Non-pigmented ciliary epithelial cell (primary cell): ENCODE measurements around the gene GLRB.
"Not testable (repeated sequence)": the region's sequence is repeated elsewhere in the genome, so short reads cannot be mapped to it uniquely, and the experiment has no call there.

Experiments
- DNase-seq: peaks from one replicate; pipeline ENCODE4 v3.0.0-alpha.2; 2010; ENCODE audit warnings: low read depth

Gene GLRB

GRCh38 chr4:157075811-157076577, at the start of gene GLRB:
Gene GLRB (plus strand): TSS chr4:157076150. CDS start chr4:157078025, 1,875 bp downstream.
- DNase-seq: no peak

- DNase-seq: no peak
Measured at GRCh38 chr4:157035471-157035870, 40.5 kb upstream of the GLRB start.

DNA sequence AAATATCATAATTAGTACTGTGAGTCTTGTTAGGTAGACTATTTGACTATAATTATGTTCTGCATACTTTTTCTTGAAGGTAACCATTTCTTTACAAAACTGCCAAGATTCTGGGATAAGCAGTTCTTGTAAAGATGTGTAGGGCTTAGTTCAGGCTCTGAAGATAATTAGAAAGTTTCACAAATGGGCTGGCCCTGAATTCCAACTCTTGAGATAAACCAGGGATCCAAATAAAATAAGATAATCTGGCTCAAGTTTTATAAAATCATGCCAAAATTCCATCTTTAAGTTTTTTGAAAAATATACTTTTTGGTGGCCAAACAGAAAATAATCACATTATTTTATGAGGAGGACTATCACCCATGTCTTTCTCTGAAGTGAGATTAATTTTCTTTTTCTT, 35.5 kb upstream of the GLRB start:
- no peak for DNase-seq

GRCh38 chr4:157043131-157043530, 32.8 kb upstream of the GLRB start:
- no peak for DNase-seq

GRCh38 chr4:157045507-157046127, 30.3 kb upstream of the GLRB start:
- DNase-seq: peak; percentile 45

DNA sequence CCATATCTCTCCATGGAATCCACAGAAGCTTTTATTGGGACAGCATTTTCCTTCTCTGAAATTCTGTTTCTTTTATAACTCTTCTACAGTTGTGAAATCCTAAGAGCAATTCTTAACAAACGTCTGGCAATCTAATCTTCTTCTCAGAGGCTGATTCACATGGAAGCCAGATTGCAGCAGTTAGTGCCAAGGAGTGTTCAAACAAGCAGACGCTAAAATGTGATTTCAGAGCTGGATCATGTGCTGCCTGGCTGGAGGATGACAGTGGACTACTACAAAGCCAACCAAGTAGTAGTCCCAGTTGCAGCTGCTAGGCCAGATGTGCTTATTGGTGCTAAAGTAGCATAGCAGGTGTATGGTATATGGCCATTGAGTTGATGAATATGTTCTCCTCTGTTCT, 27.7 kb upstream of the GLRB start:
- DNase-seq: peak; percentile 24

DNA sequence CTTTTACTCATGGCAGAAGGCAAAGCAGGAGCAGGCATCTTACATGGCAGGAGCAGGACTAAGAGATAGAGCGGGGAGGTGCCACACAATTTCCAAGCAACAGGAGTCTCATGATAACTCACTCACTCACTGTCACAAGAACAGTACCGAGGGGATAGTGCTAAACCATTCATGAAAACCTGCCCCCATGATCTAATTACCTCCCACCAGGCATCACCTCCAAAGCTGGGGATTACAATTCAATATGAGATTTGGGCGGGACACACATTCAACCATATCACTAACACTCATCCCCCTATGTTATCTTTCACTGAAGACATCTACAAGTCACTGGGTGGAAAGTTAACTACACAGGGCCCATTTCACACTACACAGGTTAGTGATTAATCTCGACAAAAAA, 25.4 kb upstream of the GLRB start:
- no peak for DNase-seq

DNA sequence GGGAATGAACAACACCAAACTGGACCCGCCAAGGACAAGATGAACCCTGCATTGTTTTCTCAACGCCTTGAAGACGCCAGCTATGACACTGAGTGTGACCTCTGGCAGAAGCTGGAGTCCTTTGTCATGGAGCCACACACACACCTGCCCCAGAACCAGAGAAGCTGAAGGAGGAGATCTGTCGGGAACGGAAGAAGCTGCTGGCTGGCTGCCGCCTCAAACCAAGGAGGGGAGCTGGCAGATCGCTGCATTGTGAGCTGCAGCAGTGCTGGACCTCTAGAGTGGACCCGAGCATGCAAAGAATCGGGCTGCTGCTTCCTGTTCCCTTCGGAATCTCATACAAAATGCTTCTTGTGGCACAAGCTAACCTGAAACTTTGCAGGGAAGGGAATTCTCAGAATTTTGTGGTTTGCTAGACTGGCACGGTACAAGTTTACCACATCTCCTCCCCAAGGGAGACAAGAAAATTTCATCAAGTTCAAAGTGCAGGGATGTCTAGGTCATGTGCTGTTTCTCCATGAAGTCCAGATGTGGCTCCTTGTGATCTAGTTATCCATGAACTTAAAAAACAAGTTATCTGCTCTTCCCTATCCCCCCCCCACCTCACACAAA, 23.4 kb upstream of the GLRB start:
- no peak for DNase-seq

GRCh38 chr4:157057218-157057617, 18.7 kb upstream of the GLRB start:
- no peak for DNase-seq

- not testable (repeated sequence) for DNase-seq
Measured at GRCh38 chr4:157058899-157059298, 17.1 kb upstream of the GLRB start.

DNA sequence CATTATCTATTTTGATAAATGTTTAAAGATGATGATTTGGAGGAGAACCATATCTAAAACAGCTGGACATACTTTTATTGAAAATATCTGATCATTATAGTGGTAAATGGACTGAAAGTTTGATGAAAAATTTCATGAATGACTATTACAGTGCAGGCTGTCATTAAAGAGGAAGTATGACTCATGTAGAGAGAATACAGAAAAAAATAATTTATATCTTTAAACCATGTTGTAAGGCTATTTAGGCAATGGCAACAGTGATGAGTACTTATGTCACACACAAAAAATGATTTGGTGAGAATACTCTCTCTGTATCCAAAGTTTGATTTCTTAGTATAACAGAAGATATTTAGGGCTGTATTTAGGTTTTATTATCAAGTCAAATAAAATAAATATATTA, 3.9 kb upstream of the GLRB start:
- DNase-seq: peak; percentile 14

DNA sequence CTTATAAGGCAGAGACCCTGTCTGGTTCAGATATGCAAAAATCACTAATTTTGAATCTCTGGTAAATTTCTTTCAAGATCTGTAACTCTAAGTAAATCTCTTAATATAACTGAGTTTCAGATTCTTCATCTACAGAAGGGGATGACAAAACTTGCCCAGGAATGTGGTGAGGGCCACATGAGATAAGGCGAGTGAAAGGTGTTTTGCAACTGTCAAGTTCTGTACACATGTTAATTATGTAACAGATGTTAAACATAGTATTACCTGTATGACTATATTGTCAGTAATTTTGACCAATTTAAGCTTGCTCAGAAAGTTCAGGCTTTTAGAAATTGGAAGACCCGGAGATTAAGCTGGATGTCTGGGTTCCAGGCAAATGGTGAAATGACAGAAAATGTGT, 549 bp upstream of the GLRB start:
- no peak for DNase-seq

GRCh38 chr4:157076578-157076947, 613 bp downstream of the GLRB start:
- no peak for DNase-seq

GRCh38 chr4:157079441-157079840, 3.5 kb downstream of the GLRB start:
- DNase-seq: no peak

DNA sequence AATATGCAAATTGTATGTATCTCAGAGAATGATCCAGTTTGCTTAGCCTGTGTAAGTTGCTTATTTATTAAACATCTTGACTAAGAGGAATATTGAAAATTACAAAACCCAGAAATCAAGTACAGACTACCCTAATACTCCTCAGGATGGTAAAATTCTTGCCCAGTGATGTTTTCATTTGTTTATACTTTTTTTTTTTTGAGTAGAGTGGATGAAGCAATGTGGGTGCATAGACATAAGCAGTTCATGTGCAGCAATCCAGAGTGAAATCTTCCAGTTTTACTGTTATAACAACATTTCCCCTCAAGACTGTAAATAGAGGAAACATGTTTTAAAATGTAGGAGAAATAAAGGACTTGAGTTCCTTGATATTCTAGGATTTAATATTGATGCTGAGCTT, 4.7 kb downstream of the GLRB start:
- DNase-seq: no peak

GRCh38 chr4:157095716-157096115, 19.8 kb downstream of the GLRB start:
- no peak for DNase-seq

- no peak for DNase-seq
Measured at GRCh38 chr4:157096439-157096838, 20.5 kb downstream of the GLRB start.

GRCh38 chr4:157099506-157099905, 23.6 kb downstream of the GLRB start:
- DNase-seq: no peak

GRCh38 chr4:157104541-157104940, 28.6 kb downstream of the GLRB start:
- no peak for DNase-seq

- no peak for DNase-seq
Measured at GRCh38 chr4:157114671-157115070, 38.7 kb downstream of the GLRB start.

- DNase-seq: peak; percentile 61
Measured at GRCh38 chr4:157115613-157116335, 39.8 kb downstream of the GLRB start.

DNA sequence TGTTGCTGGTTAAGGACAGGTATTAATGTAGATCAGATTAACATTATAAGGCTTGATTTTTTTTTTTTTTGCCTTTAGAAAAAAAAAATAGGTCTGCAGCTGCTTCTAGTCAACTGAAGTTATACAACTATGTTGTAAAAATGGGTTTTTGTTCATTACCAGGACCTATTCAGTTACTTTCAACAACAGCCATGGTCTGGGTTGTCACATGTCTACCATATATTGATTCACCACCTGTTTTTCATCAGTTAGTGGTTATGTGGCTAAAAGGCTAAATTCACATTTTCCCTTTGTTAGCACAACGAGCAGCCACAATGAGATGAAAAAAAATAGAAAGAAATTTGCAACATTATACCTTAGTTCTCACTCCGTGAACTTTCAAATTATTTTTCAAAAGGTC, 45.5 kb downstream of the GLRB start:
- no peak for DNase-seq

DNA sequence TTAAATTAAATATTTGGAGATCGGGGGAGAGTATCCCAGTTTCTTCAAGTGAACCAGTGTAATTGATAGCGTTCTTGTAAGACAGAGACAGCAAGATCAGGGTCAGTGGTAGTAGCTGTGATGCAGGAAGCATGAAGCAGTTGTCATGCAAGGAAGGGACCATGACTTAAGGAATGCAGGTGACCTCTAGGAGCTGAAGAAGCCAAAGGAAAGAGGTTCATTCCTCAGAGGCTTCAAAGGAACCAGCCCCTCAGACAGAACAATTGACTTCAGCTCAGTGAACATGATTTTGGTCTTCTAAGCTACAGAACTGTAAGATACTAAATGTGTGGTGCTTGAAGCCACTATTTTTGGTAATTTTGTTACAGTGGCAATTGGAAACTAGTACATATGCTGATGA, 51.6 kb downstream of the GLRB start:
- DNase-seq: no peak
